ENCODE data around the gene HLA-DQB1. TPM values are rescaled to one million over a fixed set of nuclear protein-coding genes. Genes with fewer than 3 reads are reported as not detected.
"Not testable (repeated sequence)": the region's sequence is repeated elsewhere in the genome, so short reads cannot be mapped to it uniquely, and the experiment has no call there.

Gene HLA-DQB1
- total RNA-seq, 2 experiments from 2014 or later: 16.5 to 19.0 TPM

DNA sequence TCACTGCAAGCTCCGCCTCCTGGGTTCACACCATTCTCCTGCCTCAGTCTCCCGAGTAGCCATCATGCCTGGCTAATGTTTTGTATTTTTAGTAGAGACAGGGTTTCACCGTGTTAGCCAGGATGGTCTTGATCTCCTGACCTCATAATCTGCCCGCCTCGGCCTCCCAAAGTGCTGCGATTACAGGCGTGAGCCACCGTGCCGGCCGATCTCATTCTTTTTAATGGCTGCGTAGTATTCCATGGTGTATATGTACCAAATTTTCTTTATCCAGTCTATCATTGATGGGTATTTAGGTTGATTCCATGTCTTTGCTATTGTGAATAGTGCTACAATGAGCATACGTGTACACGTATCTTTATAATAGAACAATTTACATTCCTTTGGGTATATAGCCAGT is 36.7 kb downstream of the HLA-DQB1 start:
- H3K9me3 Mint-ChIP-seq; H3K27ac Mint-ChIP-seq; DNase-seq; H3K4me3 Mint-ChIP-seq; H3K36me3 Mint-ChIP-seq; ATAC-seq (ENCODE audit: low read depth); H3K27me3 Mint-ChIP-seq; POLR2A ChIA-PET: not testable (repeated sequence)
- peaks cover 22% of the 10 kb centered on the region for H3K4me1 Mint-ChIP-seq

DNA sequence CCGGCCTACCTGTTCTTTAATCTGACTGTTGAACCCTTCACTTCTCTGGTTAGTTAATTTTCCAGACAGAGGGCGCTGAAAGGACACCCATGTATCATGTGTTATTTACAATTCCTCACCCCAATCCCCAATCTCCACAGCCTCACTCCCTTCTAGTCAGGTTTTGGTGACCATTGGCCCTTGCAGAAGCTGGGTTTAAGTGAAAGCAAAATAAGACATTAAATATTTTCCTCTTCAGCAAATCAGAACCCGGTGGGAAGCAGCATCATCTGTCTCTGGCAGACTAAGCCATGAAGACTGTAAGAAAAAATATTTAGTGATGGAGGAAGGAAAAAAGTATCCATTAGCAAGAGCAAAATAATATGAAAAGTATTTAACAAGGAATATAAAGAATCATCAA is 38.6 kb downstream of the HLA-DQB1 start:
- Mint-ChIP-seq H3K36me3 (no peaks in the 10 kb centered on the region), H3K4me3 (no peak overlapping the region), H3K9me3 (no peaks in the 10 kb centered on the region), H3K27ac (no peak overlapping the region), H3K4me1 (peaks cover 27% of the 10 kb centered on the region), H3K27me3 (peaks cover 2% of the 10 kb centered on the region)
- POLR2A ChIA-PET: no interaction called here
- ATAC-seq (ENCODE audit: low read depth): no peak
- no peak for DNase-seq

DNA sequence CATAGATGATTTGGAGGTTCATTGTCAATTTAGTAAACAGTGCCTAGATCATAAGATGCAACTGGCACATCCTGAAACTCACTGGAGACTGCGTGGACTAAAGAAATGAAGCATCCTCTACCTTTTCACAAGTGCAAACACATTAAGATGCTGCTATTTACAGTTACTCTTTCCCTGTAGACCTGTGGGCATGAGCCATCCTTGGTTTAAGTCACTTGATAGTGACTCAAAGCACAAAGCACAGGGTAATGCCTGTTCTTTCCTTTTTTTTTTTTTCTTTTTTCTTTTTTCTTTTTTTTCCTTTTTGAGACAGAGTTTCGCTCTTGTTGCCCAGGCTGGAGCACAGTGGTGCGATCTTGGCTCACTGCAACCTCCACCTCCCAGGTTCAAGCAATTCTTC is 39.2 kb downstream of the HLA-DQB1 start:
- Mint-ChIP-seq H3K27me3 (peaks cover 2% of the 10 kb centered on the region), H3K36me3 (no peaks in the 10 kb centered on the region), H3K9me3 (no peaks in the 10 kb centered on the region), H3K4me3 (no peak overlapping the region), H3K27ac (no peak overlapping the region), H3K4me1 (peaks cover 33% of the 10 kb centered on the region)
- POLR2A ChIA-PET: no interaction called here
- DNase-seq (no peak), ATAC-seq (ENCODE audit: low read depth) (no peak)

DNA sequence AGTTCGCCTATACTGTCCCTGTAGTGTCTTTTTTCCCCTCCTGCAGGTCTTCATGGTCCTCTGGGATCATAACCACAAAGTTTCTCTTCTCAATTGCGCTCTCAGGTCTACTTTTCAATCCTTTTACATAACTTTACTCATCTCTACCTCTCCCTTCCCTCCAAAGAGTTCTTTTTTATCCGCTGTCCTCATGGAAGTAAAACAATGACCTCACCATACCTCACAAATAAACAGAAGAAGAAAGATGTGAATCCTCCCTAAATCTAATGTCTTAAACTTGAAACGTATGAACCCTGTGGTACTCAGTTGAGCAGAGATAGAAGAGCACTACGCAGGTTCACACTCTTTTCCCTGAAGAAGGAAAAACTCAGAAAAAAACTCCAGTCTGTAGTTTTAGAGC is 41.3 kb downstream of the HLA-DQB1 start:
- no peaks in the 10 kb centered on the region for H3K27me3 Mint-ChIP-seq
- DNase-seq (no peak), ATAC-seq (ENCODE audit: low read depth) (no peak)
- H3K4me3 Mint-ChIP-seq: no peak overlapping the region
- H3K36me3 Mint-ChIP-seq: peaks cover under 1% of the 10 kb centered on the region
- H3K9me3 Mint-ChIP-seq: peaks cover under 1% of the 10 kb centered on the region
- H3K4me1 Mint-ChIP-seq: peaks cover 40% of the 10 kb centered on the region
- POLR2A ChIA-PET: no interaction called here
- no peak overlapping the region for H3K27ac Mint-ChIP-seq

DNA sequence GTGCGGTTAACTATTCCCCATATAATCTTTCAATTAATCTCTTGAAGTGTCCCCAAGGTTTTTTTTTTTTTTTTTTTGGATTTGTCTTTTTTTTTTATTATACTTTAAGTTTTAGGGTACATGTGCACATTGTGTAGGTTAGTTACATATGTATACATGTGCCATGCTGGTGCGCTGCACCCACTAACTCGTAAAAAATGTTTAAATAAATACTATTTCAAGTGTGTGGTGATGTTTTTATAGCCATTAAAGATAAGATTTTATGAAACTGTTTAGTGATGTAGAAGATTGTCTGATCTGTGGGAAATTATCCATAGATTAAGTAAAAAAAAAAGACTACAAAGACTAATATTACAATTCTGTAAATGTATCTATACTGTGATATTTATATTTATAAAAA is 41.9 kb downstream of the HLA-DQB1 start:
- Mint-ChIP-seq H3K4me3 (peak overlapping the region; percentile 36), H3K36me3 (peaks cover 3% of the 10 kb centered on the region), H3K27ac (peak overlapping the region; percentile 67), H3K9me3 (peaks cover 4% of the 10 kb centered on the region), H3K27me3 (no peaks in the 10 kb centered on the region), H3K4me1 (peaks cover 40% of the 10 kb centered on the region)
- POLR2A ChIA-PET: no interaction called here
- ATAC-seq (ENCODE audit: low read depth) (no peak), DNase-seq (no peak)

DNA sequence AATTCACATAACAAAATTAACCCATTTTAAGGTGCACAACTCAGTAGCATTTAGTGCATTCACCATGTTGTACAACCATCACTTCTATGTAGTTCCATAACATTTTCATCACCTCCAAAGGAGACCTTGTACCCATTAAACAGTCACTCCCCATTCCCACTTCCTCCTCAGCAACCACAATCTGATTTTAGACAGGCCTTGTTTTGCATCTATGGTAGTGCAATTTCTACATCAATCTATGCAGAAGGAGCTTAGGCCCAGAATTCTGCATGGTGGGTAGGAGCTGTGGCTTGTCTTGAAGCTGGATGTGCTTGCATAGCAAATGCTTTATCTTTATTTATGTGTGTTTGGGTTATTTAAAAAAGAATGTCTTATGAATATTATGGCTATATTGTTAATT is 42.8 kb downstream of the HLA-DQB1 start:
- H3K9me3 Mint-ChIP-seq: peaks cover 6% of the 10 kb centered on the region
- POLR2A ChIA-PET: interaction anchor here (1.9 to 2.0 kb wide), 2 partner anchors 14 to 43 kb away, joined by 5 read pairs; partner anchors contain the start of gene HLA-DQB1
- H3K4me1 Mint-ChIP-seq: peaks cover 40% of the 10 kb centered on the region
- peaks cover 4% of the 10 kb centered on the region for H3K36me3 Mint-ChIP-seq
- H3K4me3 Mint-ChIP-seq: peak overlapping the region; percentile 72
- DNase-seq (no peak), ATAC-seq (ENCODE audit: low read depth) (no peak)
- H3K27me3 Mint-ChIP-seq: no peaks in the 10 kb centered on the region
- peak overlapping the region; percentile 85 for H3K27ac Mint-ChIP-seq

DNA sequence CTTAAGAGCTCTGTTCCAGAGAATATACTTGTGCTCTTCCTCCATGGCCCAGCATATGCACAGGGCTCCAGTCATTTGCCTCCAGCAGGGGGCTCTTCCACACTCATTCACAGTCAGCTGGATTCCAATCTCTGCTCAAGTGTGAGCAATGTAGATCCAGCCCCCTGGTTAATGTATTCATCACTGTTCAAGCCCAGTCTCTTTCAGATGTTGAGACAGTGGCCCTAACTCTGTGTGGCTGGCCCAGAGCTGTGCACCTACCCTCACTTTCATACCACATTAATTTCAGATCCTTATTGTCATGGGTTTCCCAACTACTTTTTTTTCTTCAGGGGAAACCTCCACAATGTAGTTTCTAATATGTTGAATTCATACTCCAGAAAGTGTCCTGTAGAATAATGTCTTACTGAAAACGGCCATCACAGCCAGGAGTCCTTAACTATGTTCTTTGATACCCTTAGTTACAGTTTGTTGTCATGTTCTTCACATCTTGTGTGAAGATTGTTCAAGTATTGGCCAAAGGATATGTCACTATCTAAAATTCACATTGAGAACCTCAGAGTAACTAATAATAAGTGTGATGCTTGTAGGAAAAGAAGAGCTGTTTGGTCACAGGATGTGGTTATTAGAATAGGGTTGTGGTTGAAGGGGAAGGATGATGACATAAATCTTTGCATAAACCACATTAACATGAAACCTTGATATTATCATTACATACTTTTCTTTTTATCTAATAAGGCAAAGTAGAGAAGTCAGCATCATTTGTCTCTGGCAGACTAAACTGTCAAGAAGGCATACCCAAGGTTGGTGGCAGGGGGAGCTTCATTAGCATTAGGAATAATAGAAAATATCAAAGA is 43.7 kb downstream of the HLA-DQB1 start:
- Mint-ChIP-seq H3K4me3 (peak overlapping the region; percentile 56), H3K27ac (peak overlapping the region; percentile 91), H3K9me3 (peaks cover 7% of the 10 kb centered on the region), H3K36me3 (peaks cover 10% of the 10 kb centered on the region), H3K4me1 (peaks cover 35% of the 10 kb centered on the region), H3K27me3 (no peaks in the 10 kb centered on the region)
- peak; percentile 77 for ATAC-seq (ENCODE audit: low read depth)
- no peak for DNase-seq
- POLR2A ChIA-PET: interaction anchor here (1.0 to 2.0 kb wide), 4 partner anchors 9 to 44 kb away, joined by 3 to 5 read pairs (median 4); partner anchors contain the start of gene HLA-DQB1

DNA sequence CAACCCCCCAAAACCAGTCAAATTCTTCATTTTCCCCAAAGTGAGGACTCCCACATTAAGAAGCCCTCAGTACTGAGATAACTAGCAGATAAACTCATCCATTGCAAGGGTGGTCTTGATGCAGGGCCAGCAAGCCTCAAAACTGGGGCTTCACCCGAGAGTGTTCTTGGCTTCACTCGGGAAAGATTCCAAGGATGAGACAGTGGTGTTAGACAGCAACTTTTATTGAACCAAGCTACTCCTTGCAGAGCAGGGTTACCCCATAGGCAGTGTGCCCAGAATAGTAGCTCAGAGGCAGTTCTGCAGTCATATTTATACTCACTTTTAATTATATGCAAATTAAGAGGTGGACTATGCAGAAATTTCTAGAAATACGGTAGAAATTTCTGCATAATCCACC is 45.1 kb downstream of the HLA-DQB1 start:
- POLR2A ChIA-PET: no interaction called here
- ATAC-seq (ENCODE audit: low read depth) (no peak), DNase-seq (no peak)
- H3K4me1 Mint-ChIP-seq: peaks cover 33% of the 10 kb centered on the region
- H3K36me3 Mint-ChIP-seq: peaks cover 10% of the 10 kb centered on the region
- H3K4me3 Mint-ChIP-seq: no peak overlapping the region
- no peaks in the 10 kb centered on the region for H3K27me3 Mint-ChIP-seq
- no peak overlapping the region for H3K27ac Mint-ChIP-seq
- H3K9me3 Mint-ChIP-seq: peaks cover 13% of the 10 kb centered on the region

DNA sequence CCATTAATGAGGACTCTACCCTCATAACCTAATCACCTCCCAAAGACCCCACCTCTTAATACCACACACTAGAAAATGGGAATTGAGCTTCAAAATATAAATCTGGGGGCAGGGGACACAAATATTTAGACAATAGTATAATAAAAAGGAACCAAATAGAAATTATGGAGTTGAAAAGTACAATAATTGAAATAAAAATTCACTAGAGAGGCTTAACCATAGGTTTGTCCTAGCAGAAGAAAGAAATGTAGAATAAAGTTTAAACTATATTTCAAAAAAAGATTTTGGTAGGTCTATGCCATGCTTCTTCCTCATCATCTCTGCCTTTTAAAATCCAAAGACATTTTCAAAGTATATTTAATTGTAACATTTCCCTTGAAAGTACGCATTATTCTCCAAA is 48.7 kb downstream of the HLA-DQB1 start:
- no peak for DNase-seq
- H3K9me3 Mint-ChIP-seq: peaks cover 15% of the 10 kb centered on the region
- H3K36me3 Mint-ChIP-seq: peaks cover 13% of the 10 kb centered on the region
- no peaks in the 10 kb centered on the region for H3K27me3 Mint-ChIP-seq
- no peak overlapping the region for H3K27ac Mint-ChIP-seq
- no peak overlapping the region for H3K4me3 Mint-ChIP-seq
- H3K4me1 Mint-ChIP-seq: peaks cover 12% of the 10 kb centered on the region
- POLR2A ChIA-PET: no interaction called here
- ATAC-seq (ENCODE audit: low read depth): no peak

DNA sequence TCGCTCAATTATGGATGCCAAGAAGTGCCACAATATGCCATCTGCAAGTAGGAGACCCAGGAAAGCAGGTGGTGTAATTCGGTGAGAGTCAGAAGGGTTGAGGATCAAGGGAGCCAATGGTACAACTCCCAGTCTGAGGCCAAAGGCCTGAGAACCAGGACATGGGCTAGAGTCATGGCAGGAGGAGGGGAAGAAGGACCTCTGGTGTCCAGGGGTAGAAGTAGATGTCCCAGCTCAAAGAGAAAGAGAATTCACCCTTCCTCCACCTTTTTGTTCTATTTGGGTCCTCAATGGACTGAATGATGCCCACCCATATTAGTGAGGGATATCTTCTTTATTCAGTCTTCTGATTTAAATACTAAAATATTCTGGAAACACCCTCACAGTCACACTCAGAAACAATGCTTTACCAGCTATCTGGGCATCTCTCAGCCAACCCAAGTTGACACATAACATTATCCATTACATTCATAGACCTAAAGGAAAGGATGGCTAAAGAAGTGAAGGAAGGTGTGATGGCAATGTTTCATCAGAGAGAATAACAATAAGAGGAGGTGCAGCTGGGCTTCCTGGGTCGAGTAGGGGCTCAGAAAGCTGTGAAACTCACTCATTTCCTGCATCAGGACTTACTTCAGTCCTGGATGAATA is 50.4 kb downstream of the HLA-DQB1 start:
- Mint-ChIP-seq H3K27ac (no peak overlapping the region), H3K9me3 (peaks cover 15% of the 10 kb centered on the region), H3K4me3 (no peak overlapping the region), H3K36me3 (peaks cover 14% of the 10 kb centered on the region), H3K4me1 (no peaks in the 10 kb centered on the region), H3K27me3 (no peaks in the 10 kb centered on the region)
- DNase-seq (no peak), ATAC-seq (ENCODE audit: low read depth) (no peak)
- POLR2A ChIA-PET: no interaction called here

DNA sequence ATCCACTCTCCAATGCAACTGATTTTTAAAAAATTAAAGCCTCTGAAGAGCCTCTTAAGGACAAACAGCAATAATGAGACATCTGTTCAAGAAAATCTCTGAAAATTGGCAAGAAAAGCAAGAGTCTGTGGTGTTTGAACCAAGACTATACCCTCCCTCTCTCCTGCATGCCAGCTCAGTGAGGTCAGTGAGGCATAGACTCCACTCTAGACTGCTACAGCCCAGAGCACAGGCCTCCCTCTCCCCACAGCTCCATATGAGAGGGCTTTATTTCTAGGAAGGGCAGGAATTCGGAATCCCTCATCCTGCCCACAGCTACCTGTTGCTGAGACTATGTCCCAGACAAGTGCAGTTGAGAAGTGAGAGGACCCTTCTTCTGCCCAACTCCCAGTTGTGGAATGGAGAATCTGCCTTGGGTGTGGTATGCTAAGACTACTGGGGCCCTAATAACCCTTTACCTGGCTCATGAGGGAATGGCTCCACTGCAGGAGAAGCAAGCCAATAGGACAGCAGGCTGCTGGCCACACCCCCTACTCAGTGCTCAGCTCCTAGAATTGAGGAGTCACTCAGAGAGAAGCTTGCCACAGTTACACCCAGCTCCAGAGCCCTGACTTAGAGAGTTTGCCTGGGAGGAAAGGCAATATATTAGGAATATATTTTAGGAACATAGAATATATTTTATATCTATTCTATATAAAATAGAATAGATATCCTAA is 51.9 kb downstream of the HLA-DQB1 start:
- H3K27me3 Mint-ChIP-seq: no peaks in the 10 kb centered on the region
- peaks cover 11% of the 10 kb centered on the region for H3K9me3 Mint-ChIP-seq
- no peak overlapping the region for H3K4me3 Mint-ChIP-seq
- POLR2A ChIA-PET: interaction anchor here (1.5 kb wide), 1 partner anchor 8 kb away, joined by 3 read pairs; no protein-coding TSS in a partner anchor
- no peak overlapping the region for H3K27ac Mint-ChIP-seq
- no peaks in the 10 kb centered on the region for H3K4me1 Mint-ChIP-seq
- no peak for DNase-seq
- ATAC-seq (ENCODE audit: low read depth): no peak
- peaks cover 12% of the 10 kb centered on the region for H3K36me3 Mint-ChIP-seq

DNA sequence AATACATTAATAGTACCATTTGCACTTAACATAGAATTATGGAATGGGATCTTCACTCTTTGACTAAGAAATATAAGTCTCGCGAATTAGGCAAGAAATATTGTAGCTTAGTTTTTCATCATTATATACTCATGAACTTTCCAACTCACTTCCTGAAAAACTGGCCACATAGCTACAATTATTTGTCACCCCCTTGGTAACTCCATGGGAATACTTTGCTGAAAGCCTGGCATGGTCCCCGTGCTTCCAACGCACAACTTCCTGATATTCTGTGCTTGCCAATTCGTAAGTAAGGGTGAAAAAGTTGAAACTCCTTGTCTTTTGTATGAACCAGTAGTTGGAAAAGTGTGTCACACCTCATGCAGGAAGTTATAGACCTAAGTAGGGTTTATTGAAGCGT is 53.0 kb downstream of the HLA-DQB1 start:
- H3K36me3 Mint-ChIP-seq: peaks cover 10% of the 10 kb centered on the region
- H3K9me3 Mint-ChIP-seq: peaks cover 8% of the 10 kb centered on the region
- ATAC-seq (ENCODE audit: low read depth): no peak
- no peak for DNase-seq
- H3K4me3 Mint-ChIP-seq: no peak overlapping the region
- POLR2A ChIA-PET: interaction anchor here (1.5 kb wide), 1 partner anchor 9 kb away, joined by 3 read pairs; no protein-coding TSS in a partner anchor
- H3K27ac Mint-ChIP-seq: no peak overlapping the region
- H3K27me3 Mint-ChIP-seq: no peaks in the 10 kb centered on the region
- H3K4me1 Mint-ChIP-seq: no peaks in the 10 kb centered on the region

DNA sequence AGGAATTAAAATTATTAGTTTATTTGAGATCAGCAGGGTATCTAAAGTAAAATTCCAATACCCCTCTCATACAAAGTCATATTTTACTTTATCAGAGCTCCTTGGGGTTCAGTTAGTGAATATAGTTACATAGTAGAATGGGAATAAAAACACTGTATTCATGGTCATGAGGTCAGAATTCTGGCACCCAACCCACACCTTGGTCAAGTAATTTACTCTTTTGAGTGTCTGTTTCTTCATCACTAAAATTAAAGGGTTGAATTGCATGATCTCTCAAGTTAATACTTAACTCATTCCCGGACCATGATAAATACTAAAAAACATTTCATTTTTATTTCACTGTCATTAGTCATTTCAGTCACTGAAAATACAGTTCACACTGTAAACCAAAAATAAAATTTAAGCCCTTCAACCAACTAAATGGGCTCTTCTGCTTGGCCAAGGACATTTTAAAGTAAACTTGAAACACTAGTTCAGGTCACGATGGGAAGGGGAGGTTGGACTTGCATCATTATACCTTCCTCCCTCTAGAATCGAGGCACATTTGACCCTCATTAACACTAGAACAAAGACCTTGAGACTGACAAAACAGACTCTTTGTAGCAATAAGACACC is 55.7 kb downstream of the HLA-DQB1 start:
- no peak for ATAC-seq (ENCODE audit: low read depth)
- no peak for DNase-seq
- H3K4me1 Mint-ChIP-seq: no peaks in the 10 kb centered on the region
- H3K27me3 Mint-ChIP-seq: peaks cover 3% of the 10 kb centered on the region
- no peak overlapping the region for H3K27ac Mint-ChIP-seq
- H3K4me3 Mint-ChIP-seq: no peak overlapping the region
- peaks cover 1% of the 10 kb centered on the region for H3K9me3 Mint-ChIP-seq
- peaks cover 7% of the 10 kb centered on the region for H3K36me3 Mint-ChIP-seq
- POLR2A ChIA-PET: no interaction called here
